GM12801 (cell line): ENCODE results near the gene PRKCE.

Experiments used
- CTCF ChIP-seq: IDR thresholded peaks from one replicate; pipeline ENCODE4 v1.5.1; 2011; ENCODE audit warnings: control low read depth; ENCODE audit not compliant: insufficient read length; ENCODE audit errors: extremely low read depth

PRKCE gene

GRCh38 chr2:46184794-46185583 lies 533.5 kb downstream of the PRKCE start:
- TF ChIP-seq CTCF: no peak

GRCh38 chr2:46187112-46187618 lies 535.7 kb downstream of the PRKCE start:
- no peak for TF ChIP-seq CTCF

GRCh38 chr2:46188041-46188716 lies 536.7 kb downstream of the PRKCE start:
- TF ChIP-seq CTCF: no peak

- TF ChIP-seq CTCF: no peak
These were observed 541.9 kb downstream of the PRKCE start for GRCh38 chr2:46193356-46193755.

GRCh38 chr2:46193855-46194254 lies 542.4 kb downstream of the PRKCE start:
- TF ChIP-seq CTCF: no peak

- TF ChIP-seq CTCF: no peak
These were observed 543.4 kb downstream of the PRKCE start for GRCh38 chr2:46194856-46195255.

- TF ChIP-seq CTCF: no peak
These were observed 544.3 kb downstream of the PRKCE start for GRCh38 chr2:46195819-46196218.
